RKO (cell line): ENCODE results near the gene G0S2.

Experiments used
- DNase-seq: peaks from one replicate; pipeline ENCODE4 v3.0.0-alpha.2; 2016; ENCODE audit warnings: low spot score

Gene G0S2

DNA sequence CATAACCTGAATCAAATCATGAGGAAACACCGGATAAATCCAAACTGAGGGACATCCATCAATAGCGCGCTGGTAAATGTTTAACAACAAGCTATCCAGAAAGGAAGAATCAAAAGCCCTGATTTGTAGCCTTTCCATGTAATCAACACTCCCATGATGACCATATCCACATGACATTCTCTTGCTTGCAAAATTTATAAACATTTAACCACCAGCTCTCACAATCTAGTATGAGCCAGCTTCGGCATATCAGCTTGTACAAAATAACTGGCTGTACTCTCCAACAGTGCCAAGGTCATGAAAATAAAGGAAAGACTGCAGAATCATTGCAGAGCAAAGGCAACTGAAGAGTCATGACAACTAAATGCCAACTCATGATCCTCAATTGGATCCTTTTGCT lies 45.1 kb downstream of the G0S2 start:
- no peak for DNase-seq

DNA sequence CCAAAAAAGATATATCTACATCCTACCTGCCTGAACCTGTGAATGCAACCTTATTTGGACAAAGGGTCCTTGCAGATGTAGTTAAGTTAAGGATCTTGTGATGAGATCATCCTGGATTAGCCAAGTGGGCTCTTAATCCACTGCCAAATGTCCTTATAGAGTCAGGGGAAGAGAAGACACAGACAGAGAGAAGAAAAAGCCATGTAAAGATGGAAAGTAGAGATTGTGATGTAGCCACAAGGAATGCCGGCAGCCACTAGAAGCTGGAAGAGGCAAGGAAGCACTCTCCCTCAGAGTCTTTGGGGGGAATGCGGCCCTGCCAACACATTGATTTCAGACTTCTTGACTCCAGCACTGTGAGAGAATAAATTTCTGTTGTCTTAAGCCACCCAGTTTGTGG lies 45.6 kb downstream of the G0S2 start:
- no peak for DNase-seq

DNA sequence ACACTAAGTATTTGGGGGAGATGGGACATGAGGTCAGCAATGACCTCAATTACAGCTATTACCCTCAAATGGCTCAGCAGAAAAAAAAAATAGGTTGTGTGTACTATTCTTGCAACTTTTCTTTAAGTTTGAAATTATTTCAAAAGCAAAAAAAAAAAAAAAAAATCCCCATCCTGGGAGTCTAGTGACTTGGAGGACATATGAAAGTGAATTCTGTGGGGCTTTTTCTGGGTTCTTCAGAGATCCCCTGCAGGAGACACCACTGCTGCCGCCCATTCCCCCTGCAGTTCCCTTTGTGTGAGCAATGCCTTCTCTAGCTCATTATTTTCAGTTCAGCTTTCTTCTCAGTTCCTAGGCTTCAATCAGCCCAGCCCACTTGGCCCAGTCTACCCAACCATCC lies 46.1 kb downstream of the G0S2 start:
- no peak for DNase-seq

DNA sequence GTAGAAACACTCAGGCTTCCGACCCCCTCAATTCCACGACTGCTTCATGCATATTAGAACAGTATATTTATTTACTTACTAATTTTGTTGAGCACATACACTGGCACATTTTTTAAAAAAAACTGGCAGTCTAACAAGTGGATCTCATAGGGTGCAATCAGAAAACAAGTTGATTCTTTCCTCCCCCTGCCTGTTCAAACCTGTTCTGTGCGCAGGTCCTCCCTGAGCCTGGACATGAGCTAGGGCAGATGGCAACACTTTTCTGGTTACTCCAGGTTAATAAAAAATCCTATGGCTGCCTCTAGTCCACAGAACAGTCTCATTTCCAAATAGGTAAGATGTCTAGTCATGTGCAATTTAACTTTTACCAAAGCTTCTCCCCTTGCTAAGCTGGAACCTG lies 48.1 kb downstream of the G0S2 start:
- no peak for DNase-seq

DNA sequence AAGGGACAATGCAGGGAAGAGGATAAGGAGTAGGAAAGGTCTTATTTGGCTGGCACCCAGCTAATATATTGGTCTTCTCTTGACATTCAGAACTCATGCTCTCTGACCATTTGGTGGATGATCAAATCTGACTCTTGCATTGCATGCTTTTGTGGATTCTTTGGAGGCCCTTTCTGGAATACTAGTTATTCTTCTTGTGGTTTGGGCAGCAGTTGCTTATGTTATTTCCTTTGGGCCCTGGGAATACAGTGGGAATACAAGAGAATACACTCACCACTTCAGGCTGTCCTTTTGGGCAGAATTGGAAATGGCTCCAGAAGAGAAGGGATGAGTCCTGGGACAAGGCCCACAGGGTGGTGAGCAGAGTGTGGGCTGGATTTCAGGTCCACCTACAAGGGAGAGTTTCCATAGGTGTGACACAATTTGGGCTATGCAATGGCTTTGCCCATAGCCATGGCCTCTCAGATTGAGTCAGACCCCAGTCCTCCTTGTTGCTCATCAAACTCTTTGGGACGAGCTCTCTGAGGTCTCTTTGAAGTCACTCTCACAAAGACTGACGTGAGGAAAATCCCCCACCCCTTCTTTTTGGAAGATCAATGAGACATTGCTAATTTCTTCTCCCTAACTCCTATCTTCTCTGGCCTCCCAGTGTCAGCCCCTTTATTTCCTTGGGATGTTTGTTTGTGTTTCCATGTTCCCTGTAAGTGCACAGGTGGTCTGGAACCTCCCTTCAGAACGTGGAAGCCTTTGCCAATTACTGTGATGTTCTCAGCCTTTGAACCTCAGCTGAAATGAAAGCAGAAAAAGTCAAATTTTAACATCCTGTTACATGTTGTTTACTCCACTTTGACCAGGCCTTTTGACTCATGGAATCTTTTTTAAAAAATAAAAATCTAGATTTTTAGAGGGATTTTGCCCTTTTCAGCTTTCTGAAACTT lies 48.8 kb downstream of the G0S2 start:
- no peak for DNase-seq
